MM.1S (cell line): ENCODE results near the gene ZNF446.
"Not testable (repeated sequence)": the region's sequence is repeated elsewhere in the genome, so short reads cannot be mapped to it uniquely, and the experiment has no call there.

Experiments used
- DNase-seq: peaks from one replicate; pipeline ENCODE4 v3.0.0-alpha.2; 2015
- H2AFZ ChIP-seq: fragments of 300-600 bp; sonication (generic); 2 replicates; pipeline ENCODE4 v1.6.0; 2016; ENCODE audit warnings: antibody characterized with exemption, low read length
- H3F3A ChIP-seq: fragments of 300-600 bp; sonication (generic); 2 replicates; pipeline ENCODE4 v1.6.1; 2016; ENCODE audit warnings: mild to moderate bottlenecking, antibody characterized with exemption, low read length, moderate library complexity, mixed read lengths; ENCODE audit not compliant: insufficient read depth
- H3K27ac ChIP-seq: fragments of 300-600 bp; sonication (generic); 2 replicates; pipeline ENCODE4 v1.5.1; 2016; ENCODE audit warnings: mild to moderate bottlenecking, low read length
- H3K27me3 ChIP-seq: fragments of 300-600 bp; sonication (generic); replicated peaks from 2 replicates; pipeline ENCODE4 v1.6.0; 2016; ENCODE audit warnings: low read length; ENCODE audit not compliant: insufficient read depth
- H3K36me3 ChIP-seq: fragments of 300-600 bp; sonication (generic); replicated peaks from 2 replicates; pipeline ENCODE4 v1.6.1; 2016; ENCODE audit warnings: mild to moderate bottlenecking, low read length, mixed read lengths; ENCODE audit not compliant: insufficient read depth
- H3K4me1 ChIP-seq: fragments of 300-600 bp; sonication (generic); 2 replicates; pipeline ENCODE4 v1.6.1; 2016; ENCODE audit warnings: low read length, mixed read lengths
- H3K4me2 ChIP-seq: fragments of 300-600 bp; sonication (generic); 2 replicates; pipeline ENCODE4 v1.6.0; 2016; ENCODE audit warnings: low read depth, low read length
- H3K4me3 ChIP-seq: fragments of 300-600 bp; sonication (generic); 2 replicates; pipeline ENCODE4 v1.5.1; 2016; ENCODE audit warnings: low read length, mixed read lengths
- H3K79me2 ChIP-seq: fragments of 300-600 bp; sonication (generic); 2 replicates; pipeline ENCODE4 v1.6.1; 2016; ENCODE audit warnings: mixed run types, low read length, mixed read lengths
- H3K9ac ChIP-seq: fragments of 300-600 bp; sonication (generic); 2 replicates; pipeline ENCODE4 v1.6.1; 2016; ENCODE audit warnings: low read length, mixed read lengths
- H3K9me2 ChIP-seq: fragments of 300-600 bp; sonication (generic); replicated peaks from 2 replicates; pipeline ENCODE4 v1.6.1; 2016; ENCODE audit warnings: mild to moderate bottlenecking, low read length, mixed read lengths; ENCODE audit not compliant: insufficient read depth
- H3K9me3 ChIP-seq: fragments of 300-600 bp; sonication (generic); replicated peaks from 2 replicates; pipeline ENCODE4 v1.6.1; 2016; ENCODE audit warnings: mild to moderate bottlenecking, low read length, mixed read lengths; ENCODE audit not compliant: insufficient read depth
- H4K20me1 ChIP-seq: fragments of 300-600 bp; sonication (generic); 2 replicates; pipeline ENCODE4 v1.6.1; 2016; ENCODE audit warnings: mild to moderate bottlenecking, low read length, moderate library complexity, mixed read lengths; ENCODE audit not compliant: insufficient read depth
- EZH2 ChIP-seq: fragments of 300-600 bp; sonication (generic); optimal IDR thresholded peaks from 2 replicates; pipeline ENCODE3; 2017; ENCODE audit warnings: low read depth, mild to moderate bottlenecking, antibody characterized with exemption, low read length, mixed read lengths
- EZH2phosphoT487 ChIP-seq: fragments of 300-600 bp; sonication (generic); IDR thresholded peaks from 2 replicates; pipeline ENCODE4 v1.6.1; 2018; ENCODE audit warnings: antibody characterized with exemption, low read length
- TF ChIP-seq, protein P1 (sequence below): fragments of 300-600 bp; sonication (generic); IDR thresholded peaks from 2 replicates; pipeline ENCODE4 v1.5.1; 2016; ENCODE audit warnings: antibody characterized with exemption, low read length, mixed read lengths

Gene ZNF446

DNA sequence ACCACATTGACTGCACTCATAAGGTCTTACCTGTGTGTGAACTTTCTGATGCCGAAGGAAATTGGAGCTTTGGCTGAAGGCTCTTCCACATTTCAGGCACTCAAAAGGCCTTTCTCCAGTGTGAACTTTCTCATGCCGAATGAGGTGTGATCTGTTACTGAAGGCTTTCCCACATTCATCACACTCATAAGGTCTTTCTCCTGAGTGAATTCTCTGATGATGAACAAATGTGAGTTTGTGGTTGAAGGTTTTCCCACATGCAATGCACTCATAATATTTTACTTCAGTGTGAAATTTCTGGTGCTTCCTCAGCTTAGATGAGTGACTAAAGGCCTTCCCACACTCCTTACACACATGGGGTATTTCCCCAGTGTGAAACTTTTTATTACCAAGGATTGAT, 41.9 kb upstream of the ZNF446 start:
- Histone ChIP-seq H3K4me3 (no peak overlapping the region), H3K4me2 (no peak overlapping the region), H3K27ac (no peak overlapping the region), H3F3A (no peaks in the 10 kb centered on the region), H3K27me3 (no peaks in the 10 kb centered on the region), H2AFZ (no peak overlapping the region), H3K36me3 (no peaks in the 10 kb centered on the region), H3K9ac (no peak overlapping the region), H3K4me1 (no peaks in the 10 kb centered on the region), H3K9me3 (no peaks in the 10 kb centered on the region), H3K9me2 (no peaks in the 10 kb centered on the region), H4K20me1 (no peaks in the 10 kb centered on the region), H3K79me2 (no peaks in the 10 kb centered on the region)
- DNase-seq: no peak
- TF ChIP-seq, protein P1, sequence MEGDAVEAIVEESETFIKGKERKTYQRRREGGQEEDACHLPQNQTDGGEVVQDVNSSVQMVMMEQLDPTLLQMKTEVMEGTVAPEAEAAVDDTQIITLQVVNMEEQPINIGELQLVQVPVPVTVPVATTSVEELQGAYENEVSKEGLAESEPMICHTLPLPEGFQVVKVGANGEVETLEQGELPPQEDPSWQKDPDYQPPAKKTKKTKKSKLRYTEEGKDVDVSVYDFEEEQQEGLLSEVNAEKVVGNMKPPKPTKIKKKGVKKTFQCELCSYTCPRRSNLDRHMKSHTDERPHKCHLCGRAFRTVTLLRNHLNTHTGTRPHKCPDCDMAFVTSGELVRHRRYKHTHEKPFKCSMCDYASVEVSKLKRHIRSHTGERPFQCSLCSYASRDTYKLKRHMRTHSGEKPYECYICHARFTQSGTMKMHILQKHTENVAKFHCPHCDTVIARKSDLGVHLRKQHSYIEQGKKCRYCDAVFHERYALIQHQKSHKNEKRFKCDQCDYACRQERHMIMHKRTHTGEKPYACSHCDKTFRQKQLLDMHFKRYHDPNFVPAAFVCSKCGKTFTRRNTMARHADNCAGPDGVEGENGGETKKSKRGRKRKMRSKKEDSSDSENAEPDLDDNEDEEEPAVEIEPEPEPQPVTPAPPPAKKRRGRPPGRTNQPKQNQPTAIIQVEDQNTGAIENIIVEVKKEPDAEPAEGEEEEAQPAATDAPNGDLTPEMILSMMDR: no peak
- TF ChIP-seq EZH2phosphoT487: no peak
- TF ChIP-seq EZH2: no peak

DNA sequence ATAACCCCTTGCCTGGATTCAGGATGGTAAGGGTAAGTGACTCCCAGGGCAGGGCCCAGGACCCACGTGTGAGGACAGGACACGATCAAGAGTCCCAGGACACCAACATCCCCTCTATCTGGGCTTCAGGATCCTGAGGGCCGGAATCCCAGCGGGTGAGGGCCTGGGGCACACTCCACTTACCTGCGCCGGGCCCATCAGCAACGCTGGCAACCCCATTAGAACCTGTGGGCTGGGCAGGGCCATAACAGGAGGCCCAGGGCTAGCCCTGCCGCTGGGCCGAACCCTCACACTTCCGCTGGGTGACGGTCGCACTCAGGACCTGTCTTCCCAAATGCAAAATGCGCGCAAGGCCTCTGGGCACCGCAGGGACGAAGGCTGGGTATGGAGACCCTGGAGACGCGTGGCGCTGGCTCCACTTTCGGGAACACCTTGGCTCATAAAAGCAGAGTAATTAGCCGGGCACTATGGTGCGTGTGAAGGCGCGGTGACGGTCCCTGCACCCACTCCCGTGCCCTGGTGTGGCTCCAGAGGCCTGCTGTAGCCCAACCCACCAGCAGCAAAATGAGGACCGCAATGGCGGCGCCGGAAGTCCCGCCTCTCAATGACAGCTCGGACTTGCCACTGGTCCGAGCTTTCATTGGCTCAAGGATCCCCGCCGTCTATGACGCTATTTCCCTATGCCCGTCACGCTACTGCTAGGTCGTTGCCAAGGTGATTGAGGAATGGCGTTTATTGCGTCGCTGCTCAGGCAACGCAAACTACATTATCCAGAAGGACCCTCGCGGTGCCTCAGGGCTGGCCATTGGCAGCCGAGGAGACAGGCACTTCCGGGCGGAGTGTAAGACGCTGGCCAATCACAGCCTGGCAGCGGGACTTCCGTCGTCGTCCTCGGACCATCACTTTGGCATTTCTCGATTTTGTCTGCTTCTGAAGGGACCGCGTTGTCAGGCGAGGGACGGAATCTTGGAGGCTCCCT, 36.3 kb upstream of the ZNF446 start, which contains the start of gene ZNF132:
ZNF132 (minus strand) TSS at position 578 of the 979 bp plus-strand sequence; CDS start at position 246, 332 bp downstream.
- Histone ChIP-seq H3K4me3 (no peak within 1 kb of the TSS), H3K9me3 (no peaks in the 10 kb centered on the region), H3K4me2 (no peak within 1 kb of the TSS), H3K79me2 (no peaks in the 10 kb centered on the region), H4K20me1 (no peaks in the 10 kb centered on the region), H3F3A (no peaks in the 10 kb centered on the region), H2AFZ (no peak within 1 kb of the TSS), H3K9ac (no peak within 1 kb of the TSS), H3K27me3 (no peaks in the 10 kb centered on the region), H3K4me1 (no peaks in the 10 kb centered on the region), H3K36me3 (no peaks in the 10 kb centered on the region), H3K9me2 (no peaks in the 10 kb centered on the region), H3K27ac (no peak within 1 kb of the TSS)
- TF ChIP-seq, protein P1: no peak
- no peak for TF ChIP-seq EZH2
- no peak for TF ChIP-seq EZH2phosphoT487
- no peak for DNase-seq

DNA sequence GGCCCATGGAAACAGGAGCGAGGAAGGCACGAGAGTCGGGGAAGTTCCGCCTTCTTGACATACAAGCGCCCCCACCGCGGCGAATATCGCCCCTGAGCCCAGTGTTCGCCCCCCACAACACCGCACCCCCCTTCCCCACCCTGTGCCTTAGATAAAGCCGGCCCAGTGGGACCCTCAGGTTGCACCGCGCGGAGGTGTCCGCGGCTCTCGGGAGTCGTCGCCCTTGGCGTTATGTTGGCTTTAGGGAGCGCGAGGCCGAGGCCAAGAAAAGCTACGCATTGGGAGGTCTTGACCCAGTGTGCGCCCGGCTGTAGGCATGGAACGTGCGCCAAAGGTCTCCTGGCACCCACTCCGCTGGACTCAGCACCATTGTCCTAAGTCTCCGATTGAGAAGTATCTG, 35.6 kb upstream of the ZNF446 start:
- TF ChIP-seq, protein P1: no peak
- no peak for TF ChIP-seq EZH2
- no peak for TF ChIP-seq EZH2phosphoT487
- no peak overlapping the region for H2AFZ ChIP-seq
- no peak overlapping the region for H3K4me3 ChIP-seq

GRCh38 chr19:58442986-58443385, 33.2 kb upstream of the ZNF446 start:
- not testable (repeated sequence) for H3K4me2 ChIP-seq, H3K9ac ChIP-seq, H3K27me3 ChIP-seq, H3K9me3 ChIP-seq, H3K27ac ChIP-seq, H2AFZ ChIP-seq, H3K79me2 ChIP-seq, H3K9me2 ChIP-seq, H4K20me1 ChIP-seq, H3F3A ChIP-seq, H3K36me3 ChIP-seq, H3K4me1 ChIP-seq, H3K4me3 ChIP-seq, DNase-seq

More for the DNA sequence above, 35.6 kb upstream of the ZNF446 start:
- H3K9me2 ChIP-seq: no peaks in the 10 kb centered on the region
- no peaks in the 10 kb centered on the region for H3F3A ChIP-seq
- no peaks in the 10 kb centered on the region for H3K9me3 ChIP-seq
- no peaks in the 10 kb centered on the region for H3K36me3 ChIP-seq
- no peak overlapping the region for H3K9ac ChIP-seq
- no peaks in the 10 kb centered on the region for H3K27me3 ChIP-seq
- no peak overlapping the region for H3K27ac ChIP-seq
- no peaks in the 10 kb centered on the region for H3K79me2 ChIP-seq
- DNase-seq: no peak
- H3K4me1 ChIP-seq: no peaks in the 10 kb centered on the region
- H4K20me1 ChIP-seq: no peaks in the 10 kb centered on the region
- H3K4me2 ChIP-seq: no peak overlapping the region

DNA sequence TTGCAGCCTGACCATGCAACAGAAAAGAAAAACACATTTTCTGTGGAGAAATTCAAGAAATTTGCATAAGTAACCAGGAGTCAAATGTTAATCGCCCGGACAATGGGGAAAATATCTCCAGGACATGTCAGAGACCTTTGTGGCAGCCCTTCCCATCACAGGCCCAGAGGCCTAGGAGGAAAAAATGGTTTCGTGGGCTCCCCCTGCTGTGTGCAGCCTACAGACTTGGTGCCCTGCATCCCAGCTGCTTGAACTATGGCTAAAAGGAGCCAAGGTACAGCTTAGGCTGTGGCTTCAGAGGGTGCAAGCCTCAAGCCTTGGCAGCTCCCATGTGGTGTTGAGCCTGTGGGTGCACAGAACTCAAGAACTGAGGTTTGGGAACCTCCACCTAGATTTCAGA, 27.3 kb upstream of the ZNF446 start:
- not testable (repeated sequence) for H3K27ac ChIP-seq, H3K4me1 ChIP-seq, H3K9me2 ChIP-seq, H3K4me3 ChIP-seq, H3F3A ChIP-seq, H3K9ac ChIP-seq, H4K20me1 ChIP-seq, H3K36me3 ChIP-seq, H3K9me3 ChIP-seq, DNase-seq, H3K4me2 ChIP-seq, H2AFZ ChIP-seq, H3K79me2 ChIP-seq, H3K27me3 ChIP-seq
